Pancreas (tissue), 10 donors: Measurements from ENCODE around the gene RAB36. TPM values are rescaled to one million over a fixed set of nuclear protein-coding genes. Genes with fewer than 3 reads are reported as not detected.

Experiments used
- ATAC-seq, 4 donors: fragments of 200-7000 bp; cut with Tn5 transposase; one replicate each; pipeline versions ENCODE4 v1.8.0 to v1.9.1; 2020; ENCODE audit warnings: mild to moderate bottlenecking in 4 of 4, moderate library complexity in 4 of 4
- DNase-seq, 6 donors: peaks; one replicate each; pipeline ENCODE4 v3.0.0-alpha.2; 2020
- FAIRE-seq: peaks from 2 replicates; lab custom pipeline; 2012; peaks lifted over from hg19 to GRCh38; lab: Jason Lieb, UNC
- H3K27ac ChIP-seq, 4 donors: fragments of 200-600 bp; sonication (generic); 1 replicate in 3 of 4; 2 replicates in 1 of 4; pipeline versions ENCODE4 v1.5.0 to v1.8.0; 2020
- H3K27me3 ChIP-seq, 4 donors: fragments of 200-600 bp; one replicate each; pipeline ENCODE4 v1.8.0; 2021
- H3K36me3 ChIP-seq, 3 donors: fragments of 200-600 bp; sonication (generic) in 1 of 3; one replicate each; pipeline versions ENCODE4 v1.5.0 to v1.8.0; 2020 to 2021
- H3K4me1 ChIP-seq, 3 donors: fragments of 200-600 bp; one replicate each; pipeline ENCODE4 v1.8.0; 2021
- H3K4me3 ChIP-seq, 4 donors: fragments of 200-600 bp; sonication (generic) in 2 of 4; one replicate each; pipeline versions ENCODE4 v1.5.0 to v1.8.0; 2020 to 2021
- H3K9me3 ChIP-seq, 4 donors: fragments of 200-600 bp; one replicate each; pipeline ENCODE4 v1.8.0; 2021
- CTCF ChIP-seq, 4 donors: fragments of 200-600 bp; sonication (generic) in 3 of 4; IDR thresholded peaks; one replicate each; pipeline versions ENCODE4 v1.5.0 to v1.8.0; 2021; ENCODE audit warnings: antibody characterized with exemption in 4 of 4
- WGBS, 2 donors: extraction: QIAGEN DNeasy Blood & Tissue Kit; methylation state at CpG; one replicate each; pipeline ENCODE4 v1.1.7; 2013; 5-methylcytosine and 5-hydroxymethylcytosine counted together
- intact Hi-C, 3 donors: fragments of 100-400 bp; cut with DNase I; formaldehyde crosslinking; loops; one replicate each; pipeline versions ENCODE4 v1.11.1 to v1.14.2; 2022
- polyA plus RNA-seq, 2 donors: library from polyadenylated mRNA; stranded (reverse); fragments of 200-250 nt; gene quantifications; one replicate each; pipeline ENCODE4 v1.2.3, GENCODE V29; 2013
- total RNA-seq, 6 donors: library from RNA; stranded (reverse); fragmentation: NEBNext Ultra II Directional in 4 of 6; extraction: Animal tissue kit (Norgen Biotek cat#: 25700) in 4 of 6; gene quantifications; one replicate each; pipeline versions ENCODE4 v1.2.1 to v1.2.4, GENCODE V29; 2021 to 2023
- donor health status: healthy with polysubstance abuse.
- donor health status: DM: no; HTN: no; CAD: no; lungs with moderate emphysema.
- donor health status: DM: no; HTN: no; CAD: no.
- donor health status: control.
- donor health status: control.
- donor health status: Bipolar disorder and iron deficiency.
- donor health status: DM: yes; HTN: yes; CAD: no.
- donor health status: DM: no; HTN: no; CAD: no.
- donor health status: DM: no; HTN: no; CAD: no.
- donor health status: DM: yes; HTN: yes; CAD: no.

RAB36 gene
- total and polyA plus RNA-seq, 8 donors: 1.2 to 7.3 (median 3.1) TPM

DNA sequence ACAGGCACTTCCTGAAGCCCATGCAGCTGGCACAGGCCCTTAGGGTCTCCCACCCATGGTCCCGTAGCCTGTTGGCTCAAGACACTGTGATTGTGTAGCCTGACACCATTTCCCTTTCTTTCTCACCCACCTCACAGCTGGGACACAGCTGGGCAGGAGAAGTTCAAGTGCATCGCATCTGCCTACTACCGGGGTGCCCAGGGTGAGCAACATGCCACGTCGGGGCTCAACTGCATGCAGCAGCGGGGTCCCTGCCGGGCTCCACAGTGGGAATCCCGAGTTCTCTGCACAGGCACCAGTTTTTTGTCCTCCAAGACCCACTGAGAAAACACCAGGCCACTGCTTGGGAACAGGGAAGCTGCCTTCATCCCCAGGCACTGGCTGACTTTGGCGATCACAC lies 10.6 kb downstream of the RAB36 start:
- Histone ChIP-seq H3K9me3 (no peaks in the 10 kb centered on the region), H3K27me3 (no peaks in the 10 kb centered on the region), H3K36me3 (no peaks in the 10 kb centered on the region), H3K27ac (no peak overlapping the region), H3K4me1 (no peaks in the 10 kb centered on the region), H3K4me3 (no peak overlapping the region)
- ATAC-seq: no peak
- intact Hi-C loops: no loop called here
- DNase-seq: no peak
- no peak for TF ChIP-seq CTCF (IDR thresholded peaks at IDR 0.05)
- no peak for FAIRE-seq
- 87% methylated on average over 9 of the region's 9 CpGs for WGBS, 2 donors

DNA sequence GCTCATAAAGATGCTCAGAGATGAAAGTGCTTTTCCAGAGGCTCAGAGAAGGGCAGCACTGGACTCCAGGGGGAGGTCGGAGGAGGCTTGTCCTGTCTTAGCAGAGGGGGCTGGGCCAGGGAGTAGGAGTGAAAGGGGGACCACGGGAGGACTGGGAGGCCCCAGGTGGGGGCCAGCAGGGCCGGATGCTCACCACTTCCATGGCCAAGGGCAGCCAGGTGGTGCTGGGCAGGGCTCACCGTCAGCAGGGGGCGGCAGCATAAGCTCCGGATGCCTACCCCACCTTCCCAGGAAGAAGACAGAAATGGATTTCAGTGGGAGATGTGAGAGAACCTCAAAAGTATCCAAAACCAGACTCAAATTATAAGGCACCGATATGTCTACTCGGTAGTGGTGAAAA lies 11.0 kb downstream of the RAB36 start:
- Histone ChIP-seq H3K4me1 (no peaks in the 10 kb centered on the region), H3K9me3 (no peaks in the 10 kb centered on the region), H3K27ac (no peak overlapping the region), H3K36me3 (no peaks in the 10 kb centered on the region), H3K27me3 (no peaks in the 10 kb centered on the region), H3K4me3 (no peak overlapping the region)
- intact Hi-C loops: no loop called here
- FAIRE-seq (no peak), ATAC-seq (no peak), DNase-seq (no peak)
- 43 to 50% methylated on average over 8 of the region's 8 CpGs for WGBS, 2 donors
- TF ChIP-seq CTCF (IDR thresholded peaks at IDR 0.05): no peak

DNA sequence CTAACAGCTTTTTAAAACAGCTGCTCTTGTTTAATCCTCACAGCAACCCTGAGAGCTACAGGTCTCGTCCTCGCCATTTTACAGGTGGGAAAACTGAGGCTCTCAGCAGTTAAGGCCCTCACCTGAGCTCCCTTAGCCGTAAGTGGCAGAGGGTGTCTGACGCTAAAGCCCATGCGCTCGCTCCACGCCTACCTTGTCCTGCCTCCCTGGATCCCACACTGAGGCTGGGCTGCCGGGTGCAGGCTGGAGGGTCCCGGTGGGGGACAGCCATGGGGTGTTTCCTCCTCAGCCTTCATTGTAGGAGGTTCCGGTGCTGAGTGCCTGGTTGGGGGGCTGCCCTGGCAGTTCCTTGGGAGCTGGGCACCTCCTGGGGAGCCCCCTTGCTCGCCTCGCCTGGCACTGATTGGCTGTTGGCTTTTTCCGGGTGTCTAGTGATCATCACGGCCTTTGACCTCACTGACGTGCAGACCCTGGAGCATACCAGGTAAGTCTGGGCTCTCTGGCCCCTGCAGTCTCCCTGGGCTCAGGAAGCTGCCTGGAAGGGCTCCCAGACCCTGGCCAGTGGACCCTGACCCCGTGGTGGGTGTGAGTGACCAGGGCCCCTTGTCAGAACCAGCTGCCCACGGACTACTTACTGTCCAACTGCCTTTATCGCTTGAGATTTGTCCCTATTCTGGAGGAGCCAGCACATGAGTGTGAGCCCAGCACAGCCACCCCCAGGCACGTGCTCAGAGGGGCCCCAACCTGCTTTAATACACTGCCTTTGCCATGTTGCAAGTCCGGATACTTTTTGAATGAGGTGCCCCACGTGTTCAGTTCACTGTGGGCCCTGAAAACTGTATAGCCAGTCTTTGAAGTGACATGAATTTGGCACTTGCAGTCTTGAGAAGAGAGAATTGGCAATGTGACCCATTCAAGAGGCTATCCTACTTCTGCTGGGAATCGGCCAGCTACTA lies 12.6 kb downstream of the RAB36 start:
- FAIRE-seq: no peak

DNA sequence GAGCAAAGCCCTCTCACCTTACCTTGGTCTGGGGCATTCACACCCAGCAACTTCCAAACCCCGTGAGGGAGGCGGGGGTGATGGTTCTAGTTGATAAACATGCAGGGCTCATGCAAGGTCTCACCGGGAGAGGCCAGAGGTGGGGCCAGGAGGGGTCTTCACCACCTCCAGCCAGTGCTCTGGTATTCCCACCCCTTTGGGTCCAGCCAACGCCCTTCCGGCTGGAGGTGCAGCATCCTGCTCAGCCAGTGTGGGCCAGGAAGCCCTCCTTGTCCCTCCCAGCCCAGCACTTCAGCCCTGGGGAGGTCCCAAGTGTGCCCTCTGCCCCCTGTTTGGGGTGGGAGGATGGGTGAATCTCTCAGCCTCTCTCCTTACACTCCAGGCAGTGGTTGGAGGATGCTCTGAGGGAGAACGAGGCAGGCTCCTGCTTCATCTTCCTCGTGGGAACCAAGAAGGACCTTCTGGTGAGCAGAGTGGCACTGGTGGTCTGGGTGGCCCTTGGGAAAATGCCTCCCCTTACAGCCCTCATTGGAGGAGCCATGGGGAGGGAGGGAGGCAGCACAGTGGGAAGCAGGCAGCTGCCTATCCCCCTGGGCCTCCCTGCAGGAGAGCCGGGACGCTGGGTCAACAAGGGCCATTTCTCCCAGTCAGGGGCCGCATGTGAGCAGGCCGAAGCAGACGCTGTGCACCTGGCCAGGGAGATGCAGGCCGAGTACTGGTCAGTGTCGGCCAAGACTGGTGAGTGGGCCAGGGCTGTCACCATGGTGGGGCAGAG lies 13.4 kb downstream of the RAB36 start:
- WGBS, 2 donors: 78 to 80% methylated on average over 14 of the region's 14 CpGs
- Histone ChIP-seq H3K27me3 (no peaks in the 10 kb centered on the region), H3K4me3 (no peak overlapping the region), H3K27ac (no peak overlapping the region), H3K36me3 (no peaks in the 10 kb centered on the region), H3K9me3 (no peaks in the 10 kb centered on the region), H3K4me1 (no peaks in the 10 kb centered on the region)
- ATAC-seq (no peak), DNase-seq (no peak), FAIRE-seq (no peak)
- no peak for TF ChIP-seq CTCF (IDR thresholded peaks at IDR 0.05)
- intact Hi-C loops: no loop called here

More for the DNA sequence above, 12.6 kb downstream of the RAB36 start:
- Histone ChIP-seq H3K4me1 (no peaks in the 10 kb centered on the region), H3K36me3 (no peaks in the 10 kb centered on the region), H3K9me3 (no peaks in the 10 kb centered on the region), H3K27me3 (no peaks in the 10 kb centered on the region), H3K4me3 (no peak overlapping the region), H3K27ac (no peak overlapping the region)
- 78 to 80% methylated on average over 22 of the region's 22 CpGs for WGBS, 2 donors
- ATAC-seq (no peak), DNase-seq (no peak)
- TF ChIP-seq CTCF (IDR thresholded peaks at IDR 0.05): no peak
- intact Hi-C loops: no loop called here
